NCI-H1092 treated with DMSO at 0.1 percent for 48 hours (cell line): ENCODE results near the gene SLC29A3.
A peak's percentile ranks its signal among the peaks of the same experiment; 100 is the strongest.

Experiments
- DNase-seq: peaks from one replicate; lab custom pipeline; 2025; lab: John Stamatoyannopoulos, UW

Gene SLC29A3

GRCh38 chr10:71301371-71301916 is 17.6 kb upstream of the SLC29A3 start:
- no peak for DNase-seq

DNA sequence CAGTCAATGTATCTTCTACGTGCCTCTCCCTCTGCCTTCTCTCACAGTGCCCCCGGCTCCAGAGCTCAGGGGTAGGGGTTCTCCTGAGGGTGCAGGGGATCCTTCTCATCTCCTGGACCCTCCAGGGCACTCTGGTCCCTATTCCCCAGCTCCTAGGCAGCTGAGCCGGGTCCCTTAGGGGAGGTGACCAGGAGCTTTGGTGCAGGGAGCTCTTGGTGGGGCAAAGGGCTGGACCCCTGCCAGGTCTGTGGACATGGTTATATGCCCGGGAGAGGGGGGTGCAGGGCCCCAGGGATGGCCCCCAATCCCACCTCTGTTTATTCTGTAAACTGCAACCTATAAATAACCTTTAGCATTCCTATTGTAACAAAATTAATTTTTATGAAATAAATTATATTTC is 16.6 kb upstream of the SLC29A3 start:
- no peak for DNase-seq

DNA sequence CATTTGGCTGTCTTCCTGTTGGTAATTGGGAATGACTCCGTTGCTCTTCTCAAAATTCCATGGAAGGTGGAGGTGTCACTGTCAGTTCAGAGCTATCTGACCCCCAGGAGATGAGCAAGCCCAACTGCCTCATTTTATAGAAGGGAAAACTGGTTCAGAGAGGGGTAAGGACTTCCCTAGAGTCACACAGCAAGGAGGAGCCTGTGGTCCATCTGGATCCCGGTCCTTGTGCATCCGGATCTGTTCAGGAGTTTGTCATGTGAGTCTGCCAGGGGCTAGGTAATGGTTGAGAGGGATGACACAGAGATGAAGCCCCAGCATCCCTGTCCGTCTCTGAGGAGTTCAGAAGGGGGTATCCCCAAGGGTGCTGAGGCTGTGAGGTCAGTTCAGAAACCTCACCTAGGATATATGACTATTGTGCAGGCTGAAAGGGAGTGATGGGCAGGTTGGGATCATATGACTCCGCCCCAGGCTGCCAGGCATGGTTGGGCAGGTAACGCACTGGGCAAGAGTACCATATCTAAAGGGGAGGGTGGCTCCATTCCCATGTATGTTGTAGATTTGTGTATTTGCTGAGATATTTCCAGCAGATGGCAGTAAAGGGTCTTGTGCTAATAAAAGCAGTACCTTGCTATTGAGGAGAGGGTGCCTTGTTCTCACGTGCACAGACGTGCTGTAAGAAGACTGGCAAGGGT is 16.0 kb upstream of the SLC29A3 start:
- peak; percentile 52 for DNase-seq

DNA sequence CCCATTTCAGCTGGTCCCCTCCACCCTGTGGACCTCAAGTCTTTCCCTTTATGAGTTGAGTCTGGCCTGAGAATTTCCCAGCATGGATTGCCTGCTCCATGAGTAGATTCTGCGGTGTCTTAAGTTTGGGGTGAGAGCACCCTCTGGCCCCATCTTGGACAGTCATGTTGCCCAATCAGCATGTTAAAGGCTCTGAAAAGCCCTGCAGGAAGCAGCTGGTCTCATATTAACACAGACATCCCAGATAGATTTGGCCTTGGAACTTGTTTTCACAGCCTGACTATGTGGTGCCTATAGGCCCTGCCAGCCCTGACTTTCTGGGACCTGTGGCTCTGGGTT is 15.5 kb upstream of the SLC29A3 start:
- DNase-seq = no peak

- no peak for DNase-seq
Observed at GRCh38 chr10:71304914-71305313, 14.1 kb upstream of the SLC29A3 start.

GRCh38 chr10:71306979-71307378 is 12.1 kb upstream of the SLC29A3 start:
- DNase-seq = no peak

DNA sequence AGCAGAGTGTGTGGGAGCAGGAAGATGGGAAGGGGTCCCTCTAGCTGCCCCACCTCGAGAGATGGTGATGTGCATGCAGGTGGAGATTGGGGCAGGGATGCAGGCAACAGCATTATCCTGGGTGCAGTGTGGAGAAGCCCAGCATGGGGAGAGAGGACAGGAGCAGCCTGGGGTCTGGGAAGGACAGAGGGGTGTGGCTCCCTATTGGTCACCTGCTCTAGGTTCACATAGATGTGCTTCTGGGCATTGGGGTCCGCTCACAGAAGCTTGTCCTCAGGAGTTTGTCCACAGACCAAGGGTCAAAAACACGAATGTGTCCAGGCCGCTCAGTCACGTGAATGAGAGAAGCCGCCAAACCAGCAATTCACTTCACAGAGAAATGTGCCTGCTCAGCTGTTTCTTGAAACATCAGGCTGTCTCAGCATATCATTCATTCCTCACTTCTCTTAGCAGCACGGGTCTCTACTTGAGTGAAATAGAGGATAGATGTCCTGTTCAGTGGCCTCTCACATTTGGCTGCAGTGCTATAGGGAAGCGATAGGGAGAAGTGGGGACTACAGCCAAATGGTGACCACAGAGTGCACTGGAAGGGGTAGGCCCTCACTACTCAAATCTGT is 11.5 kb upstream of the SLC29A3 start:
- DNase-seq = no peak

DNA sequence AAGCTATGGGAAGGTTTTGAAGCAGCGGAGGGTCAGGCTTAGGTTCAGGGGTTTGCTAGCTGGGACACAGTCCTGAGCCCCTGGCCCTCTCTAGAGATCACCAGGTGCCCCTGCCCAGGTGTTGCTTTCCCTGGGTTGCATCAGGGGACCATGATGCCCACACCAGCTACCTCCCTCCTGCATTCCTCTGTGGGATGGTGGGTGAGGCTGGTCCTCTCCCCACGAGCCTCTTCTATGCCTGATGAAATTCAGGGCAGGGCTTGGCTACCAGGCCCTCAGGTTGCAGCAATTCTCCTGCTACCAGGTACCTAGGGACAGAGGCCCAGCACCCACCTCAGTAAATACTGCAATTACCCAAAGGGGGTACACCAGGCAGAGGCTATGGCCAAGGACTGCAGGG is 10.8 kb upstream of the SLC29A3 start:
- no peak for DNase-seq

GRCh38 chr10:71308985-71309384 is 10.1 kb upstream of the SLC29A3 start:
- DNase-seq = no peak

DNA sequence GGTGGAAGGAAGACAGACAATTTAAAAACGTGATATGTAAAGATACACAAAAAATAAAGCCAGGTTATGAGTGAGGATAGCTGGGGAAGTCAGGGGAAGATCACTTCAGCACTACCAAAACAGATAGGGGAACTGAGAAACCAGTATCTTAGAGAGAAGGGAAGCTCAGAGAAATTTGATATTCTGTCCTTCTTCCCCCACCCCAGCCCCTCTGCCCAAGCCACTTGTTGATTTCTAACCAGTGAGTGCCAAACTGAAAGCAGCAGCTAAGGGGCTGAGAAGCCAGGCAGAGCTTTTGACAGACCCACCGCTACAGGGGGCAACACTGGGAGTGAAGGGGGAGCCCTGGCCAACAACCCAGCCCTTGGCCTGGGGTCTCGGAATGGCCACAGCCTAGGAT is 9.1 kb upstream of the SLC29A3 start:
- no peak for DNase-seq

DNA sequence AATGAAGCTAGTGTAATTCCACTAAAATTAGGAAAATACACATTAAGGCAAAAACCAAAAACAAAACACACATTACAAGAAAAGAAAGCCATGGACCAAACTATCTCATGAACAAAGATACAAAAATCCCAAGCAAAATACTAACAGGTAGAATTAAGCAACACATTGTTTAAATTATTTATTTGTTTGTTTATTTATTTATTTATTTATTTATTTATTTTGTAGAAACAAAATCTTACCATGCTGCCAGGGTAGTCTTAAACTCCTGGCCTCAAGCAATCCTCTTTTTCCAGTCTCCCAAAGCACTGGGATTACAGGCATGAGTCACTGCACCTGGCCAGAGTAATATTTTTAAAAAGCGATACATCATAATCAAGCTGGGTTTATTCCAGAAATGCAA is 6.8 kb upstream of the SLC29A3 start:
- DNase-seq = no peak

DNA sequence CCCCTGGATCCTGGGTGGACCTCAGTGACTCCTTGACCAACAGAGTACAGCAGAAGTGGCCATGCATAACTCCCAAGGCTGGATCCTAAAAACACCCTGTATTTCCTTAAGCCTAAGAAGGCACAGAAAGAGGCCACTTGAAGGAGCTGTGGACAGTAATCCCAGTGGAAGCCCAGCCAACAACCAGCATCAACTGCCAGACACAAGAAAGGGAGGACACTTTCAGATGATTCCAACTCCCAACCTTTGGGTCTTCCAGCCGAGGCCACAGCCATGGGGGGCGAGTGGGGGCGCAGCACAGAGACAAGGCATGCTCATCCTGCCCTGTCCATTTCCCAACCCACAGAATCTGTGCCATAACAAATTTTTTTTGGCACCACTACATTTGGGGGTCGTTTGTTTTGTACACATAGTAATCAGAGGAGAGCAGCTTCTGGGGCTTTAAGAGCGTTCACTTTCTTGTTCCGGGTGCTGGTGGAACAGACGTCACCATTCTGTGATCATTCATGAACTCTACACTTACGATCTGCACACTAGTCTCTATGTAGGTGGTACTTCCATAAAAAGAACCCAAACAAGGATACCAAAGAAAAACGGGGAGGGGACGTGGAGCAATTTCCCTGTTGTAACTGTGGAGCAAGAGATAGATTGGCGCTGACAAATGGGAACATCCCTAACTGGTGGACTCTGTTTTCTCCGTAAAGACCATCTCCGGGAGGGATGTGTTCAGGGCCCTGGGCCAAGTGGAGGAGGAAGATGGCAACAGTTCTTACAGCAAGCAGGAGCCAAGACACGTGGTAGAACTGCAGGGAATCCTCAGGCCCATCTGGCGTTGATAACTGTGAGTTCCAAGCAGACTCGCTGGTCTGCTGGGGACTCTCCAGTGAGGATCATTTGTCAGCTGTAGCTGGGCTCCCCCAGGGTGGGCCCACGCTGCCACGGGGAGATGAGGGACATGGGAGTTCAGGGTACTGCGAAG is 6.0 kb upstream of the SLC29A3 start:
- no peak for DNase-seq

DNA sequence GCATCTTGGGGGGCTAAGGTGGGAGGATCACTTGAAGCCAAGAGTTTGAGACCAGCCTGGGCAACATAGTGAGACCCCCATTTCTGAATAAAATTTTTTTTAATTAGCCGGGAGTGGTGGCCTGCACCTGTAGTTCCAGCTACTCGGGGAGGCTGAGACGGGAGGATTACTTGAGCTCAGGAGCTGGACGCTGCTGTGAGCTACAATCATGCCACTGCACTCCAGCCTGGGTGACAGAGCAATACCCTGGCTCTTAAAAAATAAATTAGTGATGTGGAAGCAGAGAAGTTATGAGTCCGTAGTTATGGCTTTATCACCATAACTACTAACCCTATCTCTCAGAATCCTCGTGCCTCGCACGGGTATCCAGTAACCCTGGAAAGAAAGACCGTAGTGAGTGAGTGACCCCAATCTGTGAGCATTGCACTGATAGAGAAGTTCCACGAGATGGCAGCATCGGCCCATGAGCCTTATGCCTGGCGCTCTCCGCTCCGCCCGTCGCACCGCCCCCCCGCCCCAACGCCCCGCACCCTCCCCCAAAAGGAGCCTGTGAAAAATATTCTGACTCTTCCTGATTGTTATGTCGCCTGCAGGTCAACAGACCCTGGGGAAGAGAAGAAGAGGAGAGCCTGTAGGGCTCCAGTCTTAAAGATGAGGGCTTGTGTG is 4.9 kb upstream of the SLC29A3 start:
- DNase-seq = peak; percentile 21

GRCh38 chr10:71314694-71315225 is 4.3 kb upstream of the SLC29A3 start:
- DNase-seq = no peak

DNA sequence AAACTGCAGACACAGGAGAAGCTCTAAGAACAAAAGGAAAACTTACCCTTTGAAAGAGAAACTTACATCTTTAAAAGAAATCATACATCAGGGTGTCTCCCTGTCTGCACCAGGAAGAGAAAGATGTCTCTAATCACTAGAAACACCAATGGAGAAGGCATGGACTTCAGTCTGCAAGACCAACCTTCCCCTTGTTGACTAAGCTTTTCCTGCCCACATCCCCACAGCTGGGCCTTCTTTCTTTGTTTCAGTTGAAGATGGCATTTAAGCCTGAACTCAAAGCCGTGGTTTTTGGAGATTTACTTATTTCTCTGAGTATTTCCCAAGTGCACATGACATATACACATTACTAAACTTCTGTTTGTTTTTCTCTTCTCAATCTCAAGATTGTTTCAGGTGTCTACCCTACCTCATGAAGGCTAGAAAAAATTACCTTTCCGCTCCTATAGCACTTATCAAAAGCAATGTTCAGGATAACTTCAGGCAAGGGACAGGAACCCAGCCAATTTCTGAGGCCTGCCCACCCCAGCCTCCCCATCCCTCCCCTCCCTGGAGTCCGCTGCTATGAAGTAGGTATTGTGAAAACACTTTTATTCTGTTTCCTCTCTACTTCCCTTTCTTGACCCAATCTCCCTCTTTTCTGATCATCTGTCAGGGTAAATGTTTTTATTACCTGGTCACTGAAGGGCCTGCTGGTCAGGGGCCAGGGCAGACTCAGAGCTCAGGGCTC is 2.8 kb upstream of the SLC29A3 start:
- DNase-seq = no peak

DNA sequence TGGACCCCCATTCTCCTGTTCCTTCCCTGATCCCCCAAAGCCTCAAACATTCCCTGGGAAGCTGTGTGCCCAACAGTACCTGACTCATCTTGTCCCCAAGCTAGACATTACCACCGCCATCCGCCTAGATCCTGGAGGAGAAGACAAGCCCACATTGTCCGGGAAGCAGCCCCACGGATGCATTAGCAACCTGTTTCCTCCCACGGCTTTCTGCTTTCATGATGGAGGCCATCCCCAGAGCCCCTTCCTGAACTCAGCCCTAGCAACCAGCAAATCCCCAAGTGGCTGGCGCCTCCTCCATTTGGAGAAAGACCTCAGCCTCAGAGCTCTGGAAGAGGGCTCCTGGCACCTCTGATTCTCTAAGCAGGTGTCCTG is 2.3 kb upstream of the SLC29A3 start:
- DNase-seq = no peak

DNA sequence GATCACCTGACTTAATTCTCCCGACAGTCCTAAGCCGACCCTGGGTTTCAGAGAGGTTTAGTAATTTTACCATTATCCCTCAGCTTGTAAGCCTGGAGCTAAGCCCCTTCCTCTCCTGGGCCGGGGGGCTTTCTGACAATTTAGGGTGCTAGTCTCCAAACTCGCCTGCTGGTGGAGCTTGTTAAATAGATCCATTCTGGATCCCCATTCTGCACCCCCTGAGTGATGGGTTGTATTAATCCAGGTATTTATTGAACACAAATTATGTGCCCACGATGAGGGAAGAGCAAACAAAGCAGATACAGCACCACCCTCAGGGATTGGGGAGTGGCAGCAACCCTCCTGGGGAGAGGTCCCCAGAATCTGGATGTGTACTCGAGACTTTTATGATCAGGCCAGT is 1.3 kb upstream of the SLC29A3 start:
- DNase-seq = no peak

GRCh38 chr10:71319800-71320392 is 837 bp downstream of the SLC29A3 start:
- DNase-seq = no peak

DNA sequence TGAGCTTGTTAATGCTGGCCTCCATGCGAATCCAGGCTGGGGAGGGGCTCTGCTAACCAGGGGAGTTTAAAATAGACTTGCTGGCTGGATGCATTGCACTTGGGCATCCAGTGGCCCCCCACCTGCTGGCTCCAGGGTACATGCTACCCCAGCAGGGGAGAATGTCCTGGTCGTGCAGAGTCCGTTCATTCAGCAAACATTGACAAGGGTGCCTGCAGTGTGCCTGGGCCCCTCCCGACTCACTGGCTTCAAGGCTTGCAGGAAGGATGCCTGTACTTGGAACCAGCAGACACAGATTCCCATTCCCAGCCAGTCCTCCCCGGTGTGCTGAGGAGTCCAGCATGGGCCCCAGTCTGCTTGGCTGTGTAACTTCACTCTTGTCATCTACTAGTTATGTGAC is 1.5 kb downstream of the SLC29A3 start:
- DNase-seq = no peak

GRCh38 chr10:71321386-71321785 is 2.3 kb downstream of the SLC29A3 start:
- DNase-seq = no peak

DNA sequence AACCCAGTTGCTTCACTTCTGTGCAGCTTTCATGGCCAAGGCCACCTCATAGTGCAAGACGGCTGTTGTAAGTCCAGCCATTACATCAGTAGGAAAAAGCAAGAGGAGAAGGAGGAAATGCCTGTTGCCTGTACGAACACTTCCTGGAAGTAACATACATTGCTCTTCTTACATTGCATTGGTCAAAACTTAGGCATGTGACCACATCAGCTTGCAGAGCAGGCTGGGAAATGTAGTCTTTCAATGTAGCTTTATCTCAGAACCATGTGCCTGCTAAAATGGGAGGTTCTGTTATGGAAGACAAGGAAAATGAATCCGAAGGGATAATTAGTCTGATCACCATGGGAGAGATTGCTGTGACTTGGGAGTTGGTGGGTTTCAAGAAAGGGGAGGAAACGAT is 4.3 kb downstream of the SLC29A3 start:
- DNase-seq = no peak
